HG03135 (cell line): ENCODE data around the gene RELL2.

Experiments
- ATAC-seq: cut with Tn5 transposase; IDR thresholded peaks from one replicate; pipeline ENCODE4 v1.9.1; 2021; ENCODE audit warnings: mild to moderate bottlenecking, moderate library complexity; ENCODE audit not compliant: unreplicated experiment

RELL2 gene

DNA sequence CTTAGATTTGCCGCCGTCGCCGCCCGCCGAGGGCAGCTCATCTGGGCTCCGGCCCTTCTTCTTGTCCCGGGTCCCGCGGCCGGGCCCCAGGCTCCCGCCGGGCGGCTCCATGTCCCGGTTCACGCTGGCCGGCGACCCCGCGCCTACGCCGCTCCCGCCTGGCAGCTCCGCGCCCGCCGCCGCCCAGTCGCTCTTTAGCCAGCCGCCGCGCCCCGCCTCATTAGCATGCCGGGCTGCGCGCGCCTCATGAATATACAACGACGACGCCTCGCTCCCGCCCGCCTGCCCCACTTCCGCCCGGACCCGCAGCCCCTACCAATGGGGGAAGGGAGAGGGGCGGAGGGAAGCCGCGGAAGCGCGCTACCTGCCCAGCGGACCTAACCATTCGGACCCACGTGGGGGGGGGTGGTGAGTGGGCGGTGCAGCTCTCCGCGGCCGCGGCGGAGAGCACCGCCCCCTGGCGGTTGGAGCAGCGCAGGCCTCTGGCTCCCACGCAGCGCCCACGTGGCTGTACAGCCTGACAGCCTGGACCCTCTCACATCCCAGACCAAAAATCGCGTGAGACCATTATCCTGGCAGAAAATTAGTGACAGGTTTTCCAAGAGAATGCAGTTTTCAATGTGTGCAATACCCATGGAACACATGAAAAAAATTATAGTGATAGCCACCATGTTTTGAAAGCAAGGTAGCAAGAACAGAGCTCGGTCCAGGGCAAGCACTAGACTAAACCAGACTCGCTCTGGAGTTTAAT is 17.8 kb upstream of the RELL2 start, which contains the start of gene DIAPH1:
Gene DIAPH1 (minus strand): TSS at position 197 of the 751 bp plus-strand sequence. CDS start 86 bp downstream, at position 111.
- ATAC-seq, result peak; percentile 85

- ATAC-seq, result peak; percentile 40
These were observed 13.6 kb upstream of the RELL2 start for GRCh38 chr5:141623186-141623585.

GRCh38 chr5:141623611-141624010 is 13.2 kb upstream of the RELL2 start:
- ATAC-seq, result no peak

GRCh38 chr5:141628175-141628788 is 8.5 kb upstream of the RELL2 start:
- no peak for ATAC-seq

DNA sequence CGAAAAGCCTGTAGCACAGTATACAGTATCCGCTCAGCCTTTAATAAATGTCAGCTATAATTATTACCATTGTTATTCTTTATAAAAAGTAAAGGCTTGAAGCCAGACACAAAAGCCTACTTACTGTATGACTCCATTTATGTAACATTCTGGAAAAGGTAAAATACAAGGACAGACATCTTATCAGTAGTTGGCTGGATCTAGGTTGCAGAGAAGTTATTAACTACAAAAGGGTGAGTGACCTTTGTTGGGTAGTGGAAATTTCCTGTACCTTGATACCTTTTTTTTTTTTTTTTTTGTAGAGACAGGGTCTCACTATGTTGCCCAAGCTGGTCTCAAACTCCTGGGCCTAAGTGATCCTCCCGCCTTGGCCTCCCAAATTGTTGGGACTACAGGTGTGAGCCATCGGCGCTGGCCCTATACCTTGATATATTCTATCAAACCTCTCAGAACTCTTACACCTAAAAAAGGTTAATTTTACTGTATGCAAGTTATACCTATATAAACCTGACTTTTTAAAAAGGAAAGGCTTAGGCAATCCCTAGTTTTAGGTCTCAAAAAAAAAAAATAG is 6.1 kb upstream of the RELL2 start:
- ATAC-seq, result no peak

DNA sequence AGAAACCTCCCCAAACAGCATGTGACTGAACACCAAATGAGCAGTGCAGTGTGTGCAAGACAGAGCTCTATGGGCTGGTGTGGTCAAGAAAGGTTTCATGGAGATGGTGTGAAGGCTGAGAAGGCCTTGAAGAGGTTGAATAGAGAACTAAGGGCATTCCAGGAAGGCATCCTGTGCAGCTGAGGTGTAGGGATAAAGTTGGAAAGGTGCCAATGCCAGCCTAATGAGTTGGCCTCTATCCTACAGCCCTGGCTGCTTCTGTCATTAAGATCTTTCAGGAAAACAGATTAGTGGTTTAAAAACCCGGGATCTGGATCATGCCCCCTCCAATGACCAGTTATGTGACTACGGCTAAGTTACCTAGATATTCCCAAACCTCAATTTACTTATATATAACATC is 4.1 kb upstream of the RELL2 start:
- no peak for ATAC-seq

DNA sequence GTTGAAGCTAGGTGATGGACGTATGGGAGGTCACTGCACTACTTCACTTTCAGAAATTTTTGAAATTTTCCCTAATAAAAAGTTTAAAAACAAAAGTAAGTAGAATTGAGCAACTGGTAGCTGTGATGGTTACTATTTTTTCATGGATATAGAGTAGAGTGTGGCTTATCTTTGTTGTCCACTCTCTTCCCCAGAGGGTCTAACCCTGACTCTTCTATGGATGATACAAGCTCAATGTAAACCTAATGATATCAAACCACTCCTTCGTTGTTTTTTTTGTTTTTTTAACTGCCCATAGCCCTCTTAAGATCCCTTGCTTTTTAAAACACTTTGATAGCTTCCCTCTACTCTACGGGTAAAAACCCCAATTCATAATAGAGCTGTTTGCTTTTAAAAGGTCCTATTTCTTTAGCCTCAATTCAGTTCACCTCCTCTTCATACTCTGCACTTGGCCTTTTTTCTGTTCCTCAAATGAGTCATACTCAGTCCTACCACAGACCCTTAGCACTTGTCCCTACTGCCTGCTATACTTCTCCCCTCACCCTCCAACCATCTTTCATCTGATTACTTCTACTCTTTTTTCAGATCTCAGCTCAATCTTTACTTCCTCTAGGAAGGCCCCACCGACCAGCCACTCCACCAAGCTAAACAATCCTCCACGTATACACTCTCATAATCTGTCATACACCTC is 2.8 kb upstream of the RELL2 start:
- peak; percentile 51 for ATAC-seq

GRCh38 chr5:141634720-141635119 is 2.1 kb upstream of the RELL2 start:
- no peak for ATAC-seq

GRCh38 chr5:141635646-141636045 is 1.2 kb upstream of the RELL2 start:
- no peak for ATAC-seq

- ATAC-seq, result no peak
These were observed 738 bp upstream of the RELL2 start for GRCh38 chr5:141636106-141636412.

GRCh38 chr5:141637123-141637766 is 448 bp downstream of the RELL2 start:
- peak; percentile 36 for ATAC-seq

DNA sequence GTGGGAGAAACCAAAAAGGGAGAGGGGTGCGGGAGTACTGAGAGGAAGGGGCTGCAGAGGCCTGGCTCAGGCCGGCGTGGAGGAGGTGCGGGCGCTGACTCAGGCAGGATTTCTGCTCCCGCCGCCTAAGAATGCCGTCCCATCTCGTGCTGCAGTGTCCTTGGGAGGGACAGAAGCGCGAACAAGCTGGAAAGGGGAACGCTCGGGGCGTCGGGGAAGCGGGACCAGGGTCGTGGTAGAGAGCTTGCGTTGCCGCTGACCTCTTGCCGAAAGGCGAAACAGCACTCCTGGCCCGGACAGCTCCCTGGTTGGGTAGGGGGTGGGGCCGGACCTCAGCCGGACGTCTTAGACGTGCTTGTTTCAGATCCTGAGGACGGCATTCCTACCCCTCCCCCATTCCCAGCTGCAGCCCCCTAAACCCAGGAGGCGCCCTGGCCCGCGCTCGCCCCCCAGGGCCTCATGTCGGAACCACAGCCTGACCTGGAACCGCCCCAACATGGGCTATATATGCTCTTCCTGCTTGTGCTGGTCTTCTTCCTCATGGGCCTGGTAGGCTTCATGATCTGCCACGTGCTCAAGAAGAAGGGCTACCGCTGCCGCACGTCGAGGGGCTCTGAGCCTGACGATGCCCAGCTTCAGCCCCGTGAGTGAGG is 1.1 kb downstream of the RELL2 start:
- ATAC-seq, result peak; percentile 26

DNA sequence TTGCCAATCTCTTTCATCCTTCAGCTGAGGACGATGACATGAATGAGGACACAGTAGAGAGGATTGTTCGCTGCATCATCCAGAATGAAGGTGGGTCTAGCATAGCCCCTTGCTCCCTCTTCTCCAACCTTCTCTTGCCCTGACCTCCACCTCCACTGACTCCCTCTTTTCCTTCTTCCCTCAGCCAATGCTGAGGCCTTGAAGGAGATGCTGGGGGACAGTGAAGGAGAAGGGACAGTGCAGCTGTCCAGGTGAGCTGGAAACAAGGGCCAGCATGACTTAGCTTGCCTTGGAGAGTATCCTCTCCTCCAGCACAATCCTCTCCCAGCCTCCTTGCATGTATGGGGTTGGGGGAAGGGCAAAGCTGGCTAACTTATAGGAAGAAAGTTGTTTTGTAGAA is 2.0 kb downstream of the RELL2 start:
- ATAC-seq, result no peak

- ATAC-seq, result no peak
These were observed 2.7 kb downstream of the RELL2 start for GRCh38 chr5:141639357-141640050.

DNA sequence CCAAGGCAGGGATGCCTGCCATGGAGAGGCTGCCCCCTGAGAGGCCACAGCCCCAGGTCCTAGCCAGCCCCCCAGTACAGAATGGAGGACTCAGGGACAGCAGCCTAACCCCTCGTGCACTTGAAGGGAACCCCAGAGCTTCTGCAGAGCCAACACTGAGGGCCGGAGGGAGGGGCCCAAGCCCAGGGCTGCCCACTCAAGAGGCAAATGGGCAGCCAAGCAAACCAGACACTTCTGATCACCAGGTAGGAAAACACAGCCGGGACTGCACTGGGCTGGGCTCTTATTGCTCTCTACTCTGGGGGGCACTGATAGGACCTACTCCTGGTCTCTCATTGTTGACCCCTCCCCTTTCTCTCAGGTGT is 3.2 kb downstream of the RELL2 start:
- no peak for ATAC-seq

- no peak for ATAC-seq
These were observed 3.9 kb downstream of the RELL2 start for GRCh38 chr5:141640698-141641097.

DNA sequence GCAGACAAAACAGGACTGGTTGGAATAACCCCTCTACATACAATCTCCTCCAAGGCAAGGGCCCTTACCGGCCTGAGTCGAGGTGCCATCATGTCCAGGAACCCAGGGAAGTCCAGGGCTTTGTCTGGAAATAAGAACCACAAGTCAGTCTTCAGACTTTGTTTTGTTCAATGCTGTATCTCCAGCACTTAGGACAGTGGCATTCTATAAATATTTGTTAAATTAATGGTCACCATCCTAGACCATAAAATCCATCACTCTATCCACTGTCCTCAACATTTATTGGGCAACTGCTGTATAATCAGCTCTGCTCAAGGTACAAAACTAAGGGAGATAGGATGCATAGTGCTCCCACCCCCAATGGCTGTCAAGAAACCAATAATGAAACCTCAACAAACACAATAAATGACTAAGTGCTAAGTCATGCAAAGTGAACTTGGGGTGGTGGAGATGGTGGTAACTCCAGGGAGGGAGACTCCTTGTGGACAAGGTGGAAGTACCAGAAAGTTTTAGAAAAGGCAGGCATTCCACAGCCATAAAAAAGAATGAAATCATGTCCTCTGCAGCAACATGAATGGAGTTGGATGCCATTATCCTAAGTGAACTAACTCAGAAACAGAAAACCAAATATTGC is 5.0 kb downstream of the RELL2 start:
- ATAC-seq, result no peak

GRCh38 chr5:141646026-141646425 is 9.2 kb downstream of the RELL2 start:
- ATAC-seq, result no peak

DNA sequence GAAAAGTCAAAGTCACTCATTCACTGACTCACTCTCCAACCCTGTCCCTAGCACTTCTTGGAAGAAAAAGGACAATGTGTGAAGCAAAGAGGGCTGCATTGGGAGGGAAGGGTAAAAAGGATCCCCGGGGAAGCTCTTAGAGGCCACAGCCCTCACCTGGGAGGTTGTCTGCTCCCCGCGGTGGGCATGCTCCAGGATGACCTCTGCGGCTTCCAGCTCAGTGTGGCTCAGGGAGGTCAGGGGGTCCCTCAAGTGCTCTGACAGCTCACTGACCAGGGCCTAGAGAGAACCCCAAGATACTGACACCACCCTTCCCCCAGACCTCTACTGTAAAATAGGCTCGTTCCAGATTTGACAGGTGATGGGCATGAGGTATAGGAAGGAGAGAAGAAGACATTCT is 10.4 kb downstream of the RELL2 start:
- no peak for ATAC-seq

GRCh38 chr5:141647851-141648250 is 11.1 kb downstream of the RELL2 start:
- no peak for ATAC-seq
